H9 (cell line): ENCODE measurements around the gene CCT6A. TPM values are rescaled to one million over a fixed set of nuclear protein-coding genes. Genes with fewer than 3 reads are reported as not detected.
"Not testable (repeated sequence)": the region's sequence is repeated elsewhere in the genome, so short reads cannot be mapped to it uniquely, and the experiment has no call there.

Experiments
- DNase-seq: peaks from one replicate; pipeline ENCODE4 v3.0.0-alpha.2; 2017
- H2AFZ ChIP-seq: one replicate; pipeline ENCODE4 v1.6.1; 2013; ENCODE audit warnings: mild to moderate bottlenecking, low read length, control low read depth, moderate library complexity
- H2AK5ac ChIP-seq: 2 replicates; pipeline ENCODE4 v1.6.1; 2013; ENCODE audit warnings: low read length, control low read depth, mixed read lengths; ENCODE audit not compliant: insufficient read length
- H2BK120ac ChIP-seq: one replicate; pipeline ENCODE4 v1.6.1; 2013; ENCODE audit warnings: low read depth, mild to moderate bottlenecking, low read length, control low read depth, inconsistent platforms; ENCODE audit not compliant: poor library complexity, severe bottlenecking
- H2BK12ac ChIP-seq: 2 replicates; pipeline ENCODE4 v1.6.1; 2013; ENCODE audit warnings: low read length, control low read depth, mixed read lengths, low read depth; ENCODE audit not compliant: insufficient read length
- H2BK15ac ChIP-seq: 2 replicates; pipeline ENCODE4 v1.6.1; 2013; ENCODE audit warnings: low read depth, low read length, control low read depth
- H2BK20ac ChIP-seq: one replicate; pipeline ENCODE4 v1.6.1; 2013; ENCODE audit warnings: low read depth, mild to moderate bottlenecking, low read length, control low read depth, inconsistent platforms; ENCODE audit not compliant: poor library complexity, severe bottlenecking
- H2BK5ac ChIP-seq: 2 replicates; pipeline ENCODE4 v1.6.1; 2013; ENCODE audit warnings: low read length, control low read depth, mixed read lengths; ENCODE audit not compliant: insufficient read length
- H3K14ac ChIP-seq: 2 replicates; pipeline ENCODE4 v1.6.1; 2013; ENCODE audit warnings: low read length, control low read depth; ENCODE audit not compliant: insufficient read depth
- H3K18ac ChIP-seq: 2 replicates; pipeline ENCODE4 v1.6.1; 2013; ENCODE audit warnings: low read depth, mild to moderate bottlenecking, mixed read lengths, low read length, control low read depth; ENCODE audit not compliant: insufficient read length
- H3K23ac ChIP-seq: 2 replicates; pipeline ENCODE4 v1.6.1; 2013; ENCODE audit warnings: low read length, control low read depth, mixed read lengths, low read depth; ENCODE audit not compliant: insufficient read length
- H3K23me2 ChIP-seq: 2 replicates; pipeline ENCODE4 v1.6.1; 2013; ENCODE audit warnings: low read depth, mild to moderate bottlenecking, mixed read lengths, low read length, control low read depth; ENCODE audit not compliant: insufficient read length, poor library complexity, severe bottlenecking
- H3K27ac ChIP-seq: 2 replicates; pipeline ENCODE4 v1.5.1; 2013; ENCODE audit warnings: low read length, control low read depth, mixed read lengths, low read depth; ENCODE audit not compliant: insufficient read length
- H3K27me3 ChIP-seq: 2 replicates; pipeline ENCODE4 v1.6.1; 2013; ENCODE audit warnings: low read length, control low read depth, inconsistent platforms; ENCODE audit not compliant: insufficient read depth
- H3K4ac ChIP-seq: 2 replicates; pipeline ENCODE4 v1.6.1; 2013; ENCODE audit warnings: low read depth, mild to moderate bottlenecking, control low read depth, inconsistent platforms, low read length, moderate library complexity
- H3K4me1 ChIP-seq: 2 replicates; pipeline ENCODE4 v1.6.1; 2013; ENCODE audit warnings: low read length, control low read depth, inconsistent platforms; ENCODE audit not compliant: insufficient read depth
- H3K4me2 ChIP-seq: 2 replicates; pipeline ENCODE4 v1.6.1; 2013; ENCODE audit warnings: low read length, control low read depth, mixed read lengths; ENCODE audit not compliant: insufficient read length, insufficient read depth
- H3K56ac ChIP-seq: 2 replicates; pipeline ENCODE4 v1.6.1; 2013; ENCODE audit warnings: low read depth, mild to moderate bottlenecking, mixed read lengths, low read length, control low read depth; ENCODE audit not compliant: insufficient read length
- H3K79me1 ChIP-seq: 2 replicates; pipeline ENCODE4 v1.6.1; 2013; ENCODE audit warnings: low read depth, mild to moderate bottlenecking, moderate library complexity, low read length, control low read depth, inconsistent platforms; ENCODE audit not compliant: insufficient read depth, poor library complexity, severe bottlenecking
- H3K79me2 ChIP-seq: 2 replicates; pipeline ENCODE4 v1.6.1; 2013; ENCODE audit warnings: low read length, control low read depth, inconsistent platforms; ENCODE audit not compliant: insufficient read depth
- H3K9ac ChIP-seq: 2 replicates; pipeline ENCODE4 v1.6.1; 2013; ENCODE audit warnings: low read length, control low read depth, mixed read lengths; ENCODE audit not compliant: insufficient read length; ENCODE audit errors: extremely low read depth
- H3K9me3 ChIP-seq: one replicate; pipeline ENCODE4 v1.6.1; 2013; ENCODE audit warnings: low read depth, low read length, inconsistent platforms; ENCODE audit not compliant: control insufficient read depth
- H3T11ph ChIP-seq: one replicate; pipeline ENCODE4 v1.6.1; 2013; ENCODE audit warnings: mild to moderate bottlenecking, low read length, control low read depth, inconsistent platforms
- H4K20me1 ChIP-seq: one replicate; pipeline ENCODE4 v1.6.1; 2013; ENCODE audit not compliant: control insufficient read depth, insufficient read length, insufficient read depth
- H4K5ac ChIP-seq: 2 replicates; pipeline ENCODE4 v1.6.1; 2013; ENCODE audit warnings: low read depth, mild to moderate bottlenecking, mixed read lengths, low read length, control low read depth; ENCODE audit not compliant: insufficient read length
- H4K8ac ChIP-seq: replicated peaks from 2 replicates; pipeline ENCODE4 v1.6.1; 2013; ENCODE audit warnings: low read length, control low read depth, mixed read lengths, low read depth; ENCODE audit not compliant: insufficient read length
- H4K91ac ChIP-seq: 2 replicates; pipeline ENCODE4 v1.6.1; 2013; ENCODE audit warnings: low read depth, mild to moderate bottlenecking, moderate library complexity, mixed read lengths, low read length, control low read depth; ENCODE audit not compliant: insufficient read length
- H3K27ac Mint-ChIP-seq, 3 experiments: 2 replicates in 2 of 3; 3 replicates in 1 of 3; pipeline ENCODE4 v1.8.0; 2020 to 2021; ENCODE audit warnings: mixed read lengths in 3 of 3, mild to moderate bottlenecking in 1 of 3, moderate library complexity in 1 of 3
- H3K27me3 Mint-ChIP-seq: 2 replicates; pipeline ENCODE4 v1.8.0; 2021; ENCODE audit warnings: low read depth, mild to moderate bottlenecking, moderate library complexity, mixed read lengths
- H3K36me3 Mint-ChIP-seq, 3 experiments: 2 replicates in 2 of 3; 3 replicates in 1 of 3; pipeline ENCODE4 v1.8.0; 2020 to 2021; ENCODE audit warnings: low read depth in 3 of 3, mixed read lengths in 3 of 3; ENCODE audit not compliant: insufficient read depth in 1 of 3
- H3K4me1 Mint-ChIP-seq, 2 experiments: 2 replicates each; pipeline ENCODE4 v1.8.0; 2020; ENCODE audit warnings: mixed read lengths in 2 of 2
- H3K4me3 Mint-ChIP-seq, 2 experiments: 2 replicates in 1 of 2; 3 replicates in 1 of 2; pipeline ENCODE4 v1.8.0; 2020 to 2021; ENCODE audit warnings: mild to moderate bottlenecking in 2 of 2, mixed read lengths in 2 of 2, moderate library complexity in 1 of 2
- H3K9me3 Mint-ChIP-seq, 2 experiments: 2 replicates in 1 of 2; 3 replicates in 1 of 2; pipeline ENCODE4 v1.8.0; 2020; ENCODE audit warnings: mild to moderate bottlenecking in 2 of 2, mixed read lengths in 2 of 2, moderate library complexity in 1 of 2
- CTCF ChIP-seq: fragments of 200-600 bp; sonication (generic); conservative IDR thresholded peaks from 3 replicates; pipeline ENCODE4 v1.8.0; 2021; ENCODE audit warnings: antibody characterized with exemption, mild to moderate bottlenecking
- WGBS: extraction: QIAGEN DNeasy Blood & Tissue Kit; methylation state at CpG from one replicate; pipeline ENCODE4 v1.1.7; 2013; ENCODE audit warnings: missing lambda C conversion rate, low lambda C conversion rate, mixed read lengths; ENCODE audit not compliant: insufficient read length; ENCODE audit errors: extremely low coverage; 5-methylcytosine and 5-hydroxymethylcytosine counted together
- total RNA-seq: library from RNA; stranded (reverse); gene quantifications from 2 replicates; pipeline ENCODE4 v1.2.1, GENCODE V29; 2021

CCT6A gene
- total RNA-seq, 1 experiment from 2014 or later: 303 TPM

GRCh38 chr7:56009695-56010094, 41.9 kb upstream of the CCT6A start:
- no peak overlapping the region for H3K23ac ChIP-seq
- no peak overlapping the region for H4K8ac ChIP-seq
- no peak overlapping the region for H3K27ac ChIP-seq
- no peak overlapping the region for H3K56ac ChIP-seq
- H4K20me1 ChIP-seq: no peaks in the 10 kb centered on the region
- H3K4ac ChIP-seq: no peak overlapping the region
- H3K79me1 ChIP-seq: no peaks in the 10 kb centered on the region
- no peak overlapping the region for H4K91ac ChIP-seq
- H3K18ac ChIP-seq: no peak overlapping the region
- H3K4me1 ChIP-seq: no peaks in the 10 kb centered on the region
- no peaks in the 10 kb centered on the region for H3K27me3 ChIP-seq
- no CpG with 5 or more reads among the region's 7 CpGs for WGBS
- no peak for TF ChIP-seq CTCF
- no peak overlapping the region for H2AFZ ChIP-seq
- no peak overlapping the region for H3K14ac ChIP-seq
- no peak overlapping the region for H3T11ph ChIP-seq
- Mint-ChIP-seq H3K4me1 (no peaks in the 10 kb centered on the region), H3K27ac (peak overlapping the region in 1 of 3 experiments; percentile 46; a peak in 1 of 7 replicates), H3K27me3 (no peaks in the 10 kb centered on the region), H3K36me3 (peaks cover 14 to 34% (median 29%) of the 10 kb centered on the region in 3 experiments), H3K9me3 (no peaks in the 10 kb centered on the region), H3K4me3 (no peak overlapping the region)
- no peak overlapping the region for H2BK15ac ChIP-seq
- DNase-seq: no peak
- H4K5ac ChIP-seq: no peak overlapping the region
- no peaks in the 10 kb centered on the region for H3K9me3 ChIP-seq
- no peaks in the 10 kb centered on the region for H3K23me2 ChIP-seq
- no peak overlapping the region for H3K4me2 ChIP-seq
- no peak overlapping the region for H2BK5ac ChIP-seq
- H2BK120ac ChIP-seq: no peak overlapping the region
- no peak overlapping the region for H3K9ac ChIP-seq
- H2AK5ac ChIP-seq: no peak overlapping the region
- H2BK12ac ChIP-seq: no peak overlapping the region
- H2BK20ac ChIP-seq: no peak overlapping the region
- no peaks in the 10 kb centered on the region for H3K79me2 ChIP-seq

- H3K4me1 Mint-ChIP-seq, H3K27ac Mint-ChIP-seq: not testable (repeated sequence)
- H3K36me3 Mint-ChIP-seq: peaks cover 26 to 69% (median 50%) of the 10 kb centered on the region in 3 experiments
These were observed 34.5 kb upstream of the CCT6A start for GRCh38 chr7:56017015-56017414.

More at GRCh38 chr7:56017015-56017414, 34.5 kb upstream of the CCT6A start:
- not testable (repeated sequence) for H3T11ph ChIP-seq, H4K8ac ChIP-seq, H3K9me3 ChIP-seq, H3K23me2 ChIP-seq, H2BK20ac ChIP-seq, H3K18ac ChIP-seq, H4K20me1 ChIP-seq, H3K9me3 Mint-ChIP-seq, DNase-seq, H2BK5ac ChIP-seq, H3K9ac ChIP-seq, H3K4ac ChIP-seq, H3K27me3 Mint-ChIP-seq, H2AK5ac ChIP-seq, H3K79me1 ChIP-seq, H3K23ac ChIP-seq, H3K4me2 ChIP-seq, H3K27ac ChIP-seq, H4K5ac ChIP-seq, H2BK12ac ChIP-seq, H3K27me3 ChIP-seq, H3K79me2 ChIP-seq, H3K56ac ChIP-seq, H3K14ac ChIP-seq, H3K4me1 ChIP-seq, H2BK15ac ChIP-seq, H3K4me3 Mint-ChIP-seq, H2AFZ ChIP-seq, H4K91ac ChIP-seq, H2BK120ac ChIP-seq
- no CpG with 5 or more reads among the region's 3 CpGs for WGBS
